Sigmoid colon (tissue), 7 donors: ENCODE results near the gene ENDOV. TPM values are rescaled to one million over a fixed set of nuclear protein-coding genes. Genes with fewer than 3 reads are reported as not detected.

ENCODE experiments used
- DNase-seq: peaks from one replicate; pipeline ENCODE4 v3.0.0-alpha.2; 2019
- H3K27ac ChIP-seq, 4 donors: fragments of 200-600 bp; sonication (generic); one replicate each; pipeline ENCODE4 v1.5.1; 2016 to 2019; ENCODE audit warnings: mild to moderate bottlenecking in 1 of 4
- H3K27me3 ChIP-seq, 3 donors: fragments of 200-600 bp; sonication (generic); one replicate each; pipeline ENCODE4 v1.5.1; 2019; ENCODE audit warnings: mild to moderate bottlenecking in 1 of 3
- H3K36me3 ChIP-seq, 4 donors: fragments of 200-600 bp; sonication (generic); one replicate each; pipeline ENCODE4 v1.5.1; 2016 to 2019
- H3K4me1 ChIP-seq, 4 donors: fragments of 200-600 bp; sonication (generic); one replicate each; pipeline ENCODE4 v1.5.1; 2017 to 2019
- H3K4me3 ChIP-seq, 4 donors: fragments of 200-600 bp; sonication (generic); one replicate each; pipeline ENCODE4 v1.5.1; 2017 to 2019; ENCODE audit warnings: mild to moderate bottlenecking in 2 of 4, moderate library complexity in 1 of 4
- H3K9me3 ChIP-seq, 4 donors: fragments of 200-600 bp in 3 of 4; sonication (generic) in 3 of 4; one replicate each; pipeline versions ENCODE4 v1.5.1 to v1.6.1; 2013 to 2019
- EP300 ChIP-seq, 4 donors: sonication (generic); formaldehyde crosslinking; IDR thresholded peaks; one replicate each; pipeline ENCODE4 v1.6.1; 2017; ENCODE audit warnings: antibody characterized with exemption in 4 of 4
- POLR2A ChIP-seq, 2 donors: fragments of 450-650 bp; IDR thresholded peaks; one replicate each; pipeline ENCODE4 v1.6.1; 2016; ENCODE audit warnings: antibody characterized with exemption in 2 of 2, mild to moderate bottlenecking in 2 of 2, moderate library complexity in 2 of 2
- POLR2AphosphoS5 ChIP-seq, 4 donors: sonication (generic); formaldehyde crosslinking; IDR thresholded peaks; one replicate each; pipeline ENCODE4 v1.6.1; 2017; ENCODE audit warnings: antibody characterized with exemption in 4 of 4
- WGBS, 2 donors: extraction: QIAGEN DNeasy Blood & Tissue Kit; methylation state at CpG; one replicate each; pipeline ENCODE4 v1.1.7; 2013; 5-methylcytosine and 5-hydroxymethylcytosine counted together
- intact Hi-C: fragments of 100-400 bp; cut with DNase I; formaldehyde crosslinking; loops from one replicate; pipeline ENCODE4 v1.15.1; 2023
- polyA plus RNA-seq, 3 donors: library from polyadenylated mRNA; stranded (reverse); fragments of 200-250 nt; gene quantifications; one replicate each; pipeline ENCODE4 v1.2.3, GENCODE V29; 2013
- total RNA-seq, 4 donors: library from RNA; depleted of rRNA; stranded (reverse); fragments of >200 nt; gene quantifications; one replicate each; pipeline ENCODE4 v1.1.0, GENCODE V29; 2016
- TF ChIP-seq, protein P1 (sequence below), 4 experiments: fragments of 450-650 bp in 3 of 4; fragments of 200-600 bp in 1 of 4; IDR thresholded peaks; one replicate each; pipeline ENCODE4 v1.5.1; 2016 to 2019; ENCODE audit warnings: antibody characterized with exemption in 4 of 4, mild to moderate bottlenecking in 3 of 4, moderate library complexity in 2 of 4
- donor health status: healthy with polysubstance abuse.
- donor health status: Bipolar disorder and iron deficiency.
- donor health status: healthy.

Gene ENDOV
- total and polyA plus RNA-seq, 7 donors: 9.5 to 23.5 (median 17.4) TPM

DNA sequence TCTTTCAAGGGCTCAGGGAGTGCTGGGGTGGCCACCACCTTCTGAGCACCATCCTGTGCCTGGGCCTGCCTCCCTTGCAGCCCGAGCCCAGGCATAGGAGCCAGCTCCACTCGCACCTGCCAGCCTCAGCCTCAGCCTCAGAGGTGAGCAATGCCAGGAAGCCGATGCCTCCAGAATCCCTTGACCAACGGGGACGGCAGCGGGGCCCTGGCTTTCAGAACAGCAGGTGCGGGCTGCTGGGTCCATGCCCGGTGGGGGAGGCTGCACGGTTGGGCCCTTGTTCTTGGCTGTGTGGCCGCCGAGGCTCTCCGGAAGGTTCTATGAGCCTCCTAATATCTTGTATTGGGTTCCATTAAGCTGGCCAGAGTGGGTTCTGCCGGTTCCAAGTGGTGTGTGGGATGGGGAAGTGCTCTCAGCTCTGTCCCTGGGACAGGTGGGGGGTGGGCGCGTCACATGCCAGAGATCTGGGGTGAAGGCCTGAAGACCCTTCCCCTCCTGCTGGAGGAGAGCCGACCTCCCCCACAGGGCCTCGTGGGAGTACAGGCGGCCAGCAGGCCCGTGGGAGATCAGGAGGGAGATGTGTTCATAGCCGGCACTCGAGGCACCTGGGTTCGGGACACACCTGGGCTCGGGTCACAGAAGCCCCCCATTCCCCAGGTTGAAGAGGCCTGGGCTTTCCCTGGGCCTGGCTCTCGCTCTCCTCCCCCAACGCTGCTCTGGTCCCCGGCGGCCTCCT is 34.4 kb downstream of the ENDOV start:
- 84 to 88% methylated on average over 27 of the region's 27 CpGs for WGBS, 2 donors
- TF ChIP-seq, protein P1, sequence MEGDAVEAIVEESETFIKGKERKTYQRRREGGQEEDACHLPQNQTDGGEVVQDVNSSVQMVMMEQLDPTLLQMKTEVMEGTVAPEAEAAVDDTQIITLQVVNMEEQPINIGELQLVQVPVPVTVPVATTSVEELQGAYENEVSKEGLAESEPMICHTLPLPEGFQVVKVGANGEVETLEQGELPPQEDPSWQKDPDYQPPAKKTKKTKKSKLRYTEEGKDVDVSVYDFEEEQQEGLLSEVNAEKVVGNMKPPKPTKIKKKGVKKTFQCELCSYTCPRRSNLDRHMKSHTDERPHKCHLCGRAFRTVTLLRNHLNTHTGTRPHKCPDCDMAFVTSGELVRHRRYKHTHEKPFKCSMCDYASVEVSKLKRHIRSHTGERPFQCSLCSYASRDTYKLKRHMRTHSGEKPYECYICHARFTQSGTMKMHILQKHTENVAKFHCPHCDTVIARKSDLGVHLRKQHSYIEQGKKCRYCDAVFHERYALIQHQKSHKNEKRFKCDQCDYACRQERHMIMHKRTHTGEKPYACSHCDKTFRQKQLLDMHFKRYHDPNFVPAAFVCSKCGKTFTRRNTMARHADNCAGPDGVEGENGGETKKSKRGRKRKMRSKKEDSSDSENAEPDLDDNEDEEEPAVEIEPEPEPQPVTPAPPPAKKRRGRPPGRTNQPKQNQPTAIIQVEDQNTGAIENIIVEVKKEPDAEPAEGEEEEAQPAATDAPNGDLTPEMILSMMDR (IDR thresholded peaks at IDR 0.05): no peak
- TF ChIP-seq POLR2AphosphoS5 (IDR thresholded peaks at IDR 0.05): no peak
- TF ChIP-seq POLR2A (IDR thresholded peaks at IDR 0.05): no peak
- TF ChIP-seq EP300 (IDR thresholded peaks at IDR 0.05): no peak
- H3K9me3 ChIP-seq: no peaks in the 10 kb centered on the region
- DNase-seq: no peak
- intact Hi-C loops: no loop called here
- peak overlapping the region in 3 of 4 donors; percentile 60 to 78 (median 69) for H3K27ac ChIP-seq
- H3K27me3 ChIP-seq: no peaks in the 10 kb centered on the region
- H3K36me3 ChIP-seq: no peaks in the 10 kb centered on the region
- H3K4me1 ChIP-seq: peaks cover 0 to 31% (median 22%) of the 10 kb centered on the region in 4 donors
- H3K4me3 ChIP-seq: no peak overlapping the region

- no peaks in the 10 kb centered on the region for H3K27me3 ChIP-seq
Measured at GRCh38 chr17:80449930-80450576, 35.1 kb downstream of the ENDOV start.

GRCh38 chr17:80451104-80451775 is 36.3 kb downstream of the ENDOV start:
- Histone ChIP-seq H3K4me1 (peaks cover 0 to 43% (median 33%) of the 10 kb centered on the region in 4 donors), H3K36me3 (no peaks in the 10 kb centered on the region), H3K27me3 (no peaks in the 10 kb centered on the region), H3K4me3 (no peak overlapping the region), H3K9me3 (no peaks in the 10 kb centered on the region), H3K27ac (peak overlapping the region in 3 of 4 donors; percentile 60 to 78 (median 69))
- 85 to 87% methylated on average over 9 of the region's 9 CpGs for WGBS, 2 donors
- intact Hi-C loops: loop anchor here (10.0 kb wide), 1 partner anchor 514 kb away; no protein-coding TSS in a partner anchor
- DNase-seq: no peak
- TF ChIP-seq, protein P1 (IDR thresholded peaks at IDR 0.05): no peak
- TF ChIP-seq POLR2A (IDR thresholded peaks at IDR 0.05) (no peak), POLR2AphosphoS5 (IDR thresholded peaks at IDR 0.05) (no peak), EP300 (IDR thresholded peaks at IDR 0.05) (no peak)

More at GRCh38 chr17:80449930-80450576, 35.1 kb downstream of the ENDOV start:
- Histone ChIP-seq H3K4me3 (no peak overlapping the region), H3K9me3 (no peaks in the 10 kb centered on the region), H3K36me3 (no peaks in the 10 kb centered on the region), H3K4me1 (peaks cover 0 to 31% (median 22%) of the 10 kb centered on the region in 4 donors), H3K27ac (peak overlapping the region; percentile 60 to 78 (median 69))
- TF ChIP-seq POLR2AphosphoS5 (IDR thresholded peaks at IDR 0.05) (peak in 1 of 4 donors; percentile 5), POLR2A (IDR thresholded peaks at IDR 0.05) (no peak)
- TF ChIP-seq, protein P1 (IDR thresholded peaks at IDR 0.05): no peak
- DNase-seq: no peak
- intact Hi-C loops: loop anchor here (10.0 kb wide), 1 partner anchor 515 kb away; no protein-coding TSS in a partner anchor
- 67 to 71% methylated on average over 18 of the region's 18 CpGs for WGBS, 2 donors

DNA sequence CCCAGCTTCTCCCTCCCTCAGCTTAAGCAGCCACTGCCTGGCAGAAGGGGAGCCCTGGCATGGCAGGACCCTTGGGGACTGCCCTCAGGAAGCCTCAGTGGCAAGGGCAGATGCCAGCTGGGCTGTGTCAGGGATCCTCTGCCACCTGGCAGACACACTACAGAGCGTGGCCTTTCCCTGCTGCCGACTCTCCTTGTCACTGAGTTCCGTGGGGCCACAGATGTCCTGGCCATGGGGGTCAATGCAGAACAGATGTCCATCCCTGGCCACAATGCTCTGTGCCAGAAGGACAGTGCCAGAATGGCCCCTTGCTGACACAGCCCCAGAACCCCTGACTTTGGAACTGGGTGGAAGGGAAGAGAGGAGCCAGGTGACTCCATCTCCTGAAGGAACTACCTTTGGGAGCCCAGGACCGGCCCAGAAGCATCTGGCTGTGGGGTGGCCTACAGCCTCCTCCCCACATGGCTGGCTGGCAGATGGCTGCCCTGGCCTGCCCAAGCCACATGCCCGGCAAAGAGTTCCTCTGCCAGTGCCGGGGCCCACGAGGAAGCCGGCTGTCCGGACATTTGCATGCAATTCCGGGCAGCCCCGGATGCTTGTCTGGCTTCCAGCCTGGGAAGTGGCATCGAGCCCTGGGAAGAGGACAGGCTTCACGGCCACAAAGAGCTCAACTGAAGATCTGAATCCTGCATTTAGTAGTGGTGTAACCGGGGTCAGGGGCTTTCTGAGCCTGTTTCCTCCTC is 37.4 kb downstream of the ENDOV start:
- H3K9me3 ChIP-seq: no peaks in the 10 kb centered on the region
- no peaks in the 10 kb centered on the region for H3K27me3 ChIP-seq
- no peaks in the 10 kb centered on the region for H3K36me3 ChIP-seq
- intact Hi-C loops: loop anchor here (10.0 kb wide), 1 partner anchor 512 kb away; no protein-coding TSS in a partner anchor
- no peak overlapping the region for H3K4me3 ChIP-seq
- DNase-seq: no peak
- TF ChIP-seq POLR2AphosphoS5 (IDR thresholded peaks at IDR 0.05): no peak
- no peak for TF ChIP-seq POLR2A (IDR thresholded peaks at IDR 0.05)
- WGBS, 2 donors: 90 to 92% methylated on average over 14 of the region's 14 CpGs
- H3K27ac ChIP-seq: no peak overlapping the region
- peaks cover 0 to 54% (median 43%) of the 10 kb centered on the region in 4 donors for H3K4me1 ChIP-seq
